Body of pancreas (tissue), 4 donors: ENCODE results near the gene PDZRN3. TPM values are rescaled to one million over a fixed set of nuclear protein-coding genes. Genes with fewer than 3 reads are reported as not detected.
A peak's percentile ranks its signal among the peaks of the same experiment; 100 is the strongest.

ENCODE experiments used
- ATAC-seq: fragments of 150-250 bp; one replicate; pipeline ENCODE4 v1.9.1; 2016
- DNase-seq, 4 donors: peaks; one replicate each; pipeline ENCODE4 v3.0.0-alpha.2; 2019
- H3K27ac ChIP-seq, 4 donors: fragments of 200-600 bp; sonication (generic); 1 replicate in 3 of 4; 2 replicates in 1 of 4; pipeline versions ENCODE4 v1.5.1 to v1.6.1; 2016 to 2019; ENCODE audit warnings: mild to moderate bottlenecking in 1 of 4, mixed read lengths in 1 of 4, moderate library complexity in 1 of 4
- H3K27me3 ChIP-seq, 2 donors: fragments of 200-600 bp; sonication (generic); one replicate each; pipeline ENCODE4 v1.6.0; 2016; ENCODE audit warnings: mild to moderate bottlenecking in 1 of 2
- H3K36me3 ChIP-seq, 2 donors: fragments of 200-600 bp; sonication (generic); replicated peaks in 1 of 2; 2 replicates each; pipeline ENCODE4 v1.5.1; 2016; ENCODE audit warnings: low read depth in 2 of 2; ENCODE audit not compliant: insufficient read depth in 1 of 2
- H3K4me1 ChIP-seq: fragments of 200-600 bp; sonication (generic); one replicate; pipeline ENCODE4 v1.6.0; 2016
- H3K4me3 ChIP-seq, 2 donors: fragments of 200-600 bp; sonication (generic); 1 replicate in 1 of 2; 2 replicates in 1 of 2; pipeline ENCODE4 v1.5.1; 2016 to 2019
- H3K9me3 ChIP-seq, 3 donors: fragments of 200-600 bp; sonication (generic); 1 replicate in 2 of 3; 2 replicates in 1 of 3; pipeline ENCODE4 v1.5.1; 2016
- POLR2A ChIP-seq, 3 donors: fragments of 450-650 bp; IDR thresholded peaks; one replicate each; pipeline ENCODE4 v1.6.1; 2016; ENCODE audit warnings: antibody characterized with exemption in 3 of 3, mild to moderate bottlenecking in 2 of 3
- WGBS, 2 donors: methylation state at CpG; one replicate each; pipeline ENCODE4 v1.1.5; 2017; 5-methylcytosine and 5-hydroxymethylcytosine counted together
- intact Hi-C: fragments of 100-400 bp; cut with DNase I; formaldehyde crosslinking; loops from one replicate; pipeline ENCODE4 v1.15.1; 2023
- total RNA-seq, 2 donors: library from RNA; depleted of rRNA; stranded (reverse); fragments of >200 nt; gene quantifications; one replicate each; pipeline ENCODE4 v1.1.0, GENCODE V29; 2016
- TF ChIP-seq, protein P1 (sequence below), 7 experiments: fragments of 450-650 bp in 4 of 7; fragments of 200-600 bp in 3 of 7; sonication (generic) in 3 of 7; IDR thresholded peaks; one replicate each; pipeline ENCODE4 v1.5.1; 2016 to 2019; ENCODE audit warnings: antibody characterized with exemption in 7 of 7

Gene PDZRN3
- total RNA-seq, 2 donors from 2014 or later = 18.9 to 41.9 TPM

DNA sequence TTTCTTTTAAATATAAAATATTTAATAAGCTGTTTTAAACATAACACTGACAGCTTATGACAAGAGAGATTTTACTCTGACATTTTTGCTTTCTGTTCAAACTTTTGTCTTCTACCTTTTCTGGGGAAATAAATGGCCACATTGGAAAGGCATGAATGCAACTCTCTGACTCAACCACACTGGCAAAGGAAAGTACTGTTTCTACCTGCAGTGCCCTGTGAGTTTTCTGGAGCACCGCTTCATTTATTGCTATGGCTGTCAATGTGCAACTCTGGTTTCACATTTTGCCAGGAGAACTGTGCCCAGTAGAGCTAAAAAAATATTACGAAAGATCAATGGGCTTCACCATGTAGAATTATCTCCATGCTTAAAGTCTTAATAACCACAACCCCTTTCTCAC lies 15.1 kb downstream of the PDZRN3 start:
- DNase-seq = no peak
- 84 to 87% methylated on average over 2 of the region's 2 CpGs for WGBS, 2 donors
- Histone ChIP-seq H3K9me3 (no peaks in the 10 kb centered on the region), H3K36me3 (no peaks in the 10 kb centered on the region), H3K27me3 (no peaks in the 10 kb centered on the region), H3K4me1 (peaks cover 14% of the 10 kb centered on the region), H3K4me3 (no peak overlapping the region), H3K27ac (no peak overlapping the region)
- ATAC-seq = no peak
- TF ChIP-seq POLR2A (IDR thresholded peaks at IDR 0.05) = no peak
- TF ChIP-seq, protein P1, sequence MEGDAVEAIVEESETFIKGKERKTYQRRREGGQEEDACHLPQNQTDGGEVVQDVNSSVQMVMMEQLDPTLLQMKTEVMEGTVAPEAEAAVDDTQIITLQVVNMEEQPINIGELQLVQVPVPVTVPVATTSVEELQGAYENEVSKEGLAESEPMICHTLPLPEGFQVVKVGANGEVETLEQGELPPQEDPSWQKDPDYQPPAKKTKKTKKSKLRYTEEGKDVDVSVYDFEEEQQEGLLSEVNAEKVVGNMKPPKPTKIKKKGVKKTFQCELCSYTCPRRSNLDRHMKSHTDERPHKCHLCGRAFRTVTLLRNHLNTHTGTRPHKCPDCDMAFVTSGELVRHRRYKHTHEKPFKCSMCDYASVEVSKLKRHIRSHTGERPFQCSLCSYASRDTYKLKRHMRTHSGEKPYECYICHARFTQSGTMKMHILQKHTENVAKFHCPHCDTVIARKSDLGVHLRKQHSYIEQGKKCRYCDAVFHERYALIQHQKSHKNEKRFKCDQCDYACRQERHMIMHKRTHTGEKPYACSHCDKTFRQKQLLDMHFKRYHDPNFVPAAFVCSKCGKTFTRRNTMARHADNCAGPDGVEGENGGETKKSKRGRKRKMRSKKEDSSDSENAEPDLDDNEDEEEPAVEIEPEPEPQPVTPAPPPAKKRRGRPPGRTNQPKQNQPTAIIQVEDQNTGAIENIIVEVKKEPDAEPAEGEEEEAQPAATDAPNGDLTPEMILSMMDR (IDR thresholded peaks at IDR 0.05) = no peak
- intact Hi-C loops = no loop called here

DNA sequence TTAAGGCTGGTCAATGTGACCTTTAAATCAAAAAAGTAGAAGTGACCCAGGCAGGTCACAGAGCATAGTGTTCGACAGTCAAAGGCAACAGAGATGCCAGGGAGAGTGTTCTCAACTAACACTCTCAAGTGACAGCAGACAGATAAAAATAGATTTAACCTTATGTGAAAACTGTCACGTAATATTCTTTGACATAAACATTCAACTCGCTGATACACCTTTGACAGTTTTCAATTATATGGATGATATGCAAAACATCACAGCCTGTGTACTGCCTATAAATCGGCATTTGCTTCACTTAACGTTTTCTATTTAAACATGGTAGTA lies 15.5 kb downstream of the PDZRN3 start:
- intact Hi-C loops = no loop called here
- DNase-seq = no peak
- 75 to 85% methylated on average over 5 of the region's 5 CpGs for WGBS, 2 donors
- no peak for ATAC-seq
- Histone ChIP-seq H3K4me1 (peaks cover 10% of the 10 kb centered on the region), H3K9me3 (no peaks in the 10 kb centered on the region), H3K27me3 (no peaks in the 10 kb centered on the region), H3K4me3 (no peak overlapping the region), H3K36me3 (no peaks in the 10 kb centered on the region), H3K27ac (no peak overlapping the region)
- no peak for TF ChIP-seq POLR2A (IDR thresholded peaks at IDR 0.05)
- TF ChIP-seq, protein P1 (IDR thresholded peaks at IDR 0.05) = no peak

DNA sequence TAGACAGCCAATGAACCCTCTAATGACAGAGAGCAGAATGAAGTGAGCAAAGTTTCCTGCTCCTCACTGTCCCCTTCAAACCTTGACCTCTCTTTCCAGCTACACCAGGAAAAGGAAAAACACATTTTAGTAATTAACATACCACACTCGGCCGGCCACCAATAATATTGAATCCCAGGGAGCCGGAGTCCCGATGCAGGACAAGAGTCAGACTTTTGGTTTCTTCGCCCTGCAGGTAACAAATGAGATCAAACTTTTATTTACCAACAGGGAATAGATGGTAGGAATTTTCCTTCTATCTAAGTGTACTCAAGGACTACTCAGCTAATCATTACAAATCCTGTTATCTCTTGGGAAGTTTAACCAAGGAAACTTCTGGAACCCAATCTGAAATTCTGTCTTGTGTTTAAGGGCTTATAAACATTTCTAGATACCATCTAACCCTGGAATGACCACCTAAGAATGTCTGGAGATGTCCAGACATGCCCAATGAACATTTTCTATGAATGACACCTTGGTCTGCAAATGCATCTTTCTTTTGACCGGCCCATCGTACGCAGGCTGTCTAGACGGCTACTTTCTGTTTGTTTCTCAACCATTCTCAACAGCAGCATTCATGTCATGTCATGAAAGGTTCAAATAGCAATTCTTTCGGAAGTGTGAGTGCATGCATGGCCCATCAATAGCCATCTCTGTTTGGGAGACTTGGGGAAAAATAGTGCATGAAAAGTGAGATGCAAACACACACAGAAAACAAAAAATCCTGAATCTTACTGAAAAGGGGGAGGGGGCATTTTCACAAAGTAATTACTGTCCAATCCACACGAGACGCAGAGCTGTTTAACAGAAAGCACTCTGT lies 16.1 kb downstream of the PDZRN3 start:
- TF ChIP-seq, protein P1 (IDR thresholded peaks at IDR 0.05) = no peak
- Histone ChIP-seq H3K27ac (no peak overlapping the region), H3K27me3 (no peaks in the 10 kb centered on the region), H3K4me1 (peaks cover 8% of the 10 kb centered on the region), H3K9me3 (no peaks in the 10 kb centered on the region), H3K36me3 (no peaks in the 10 kb centered on the region), H3K4me3 (no peak overlapping the region)
- DNase-seq (no peak), ATAC-seq (no peak)
- intact Hi-C loops = no loop called here
- WGBS, 2 donors = 48 to 54% methylated on average over 12 of the region's 12 CpGs

DNA sequence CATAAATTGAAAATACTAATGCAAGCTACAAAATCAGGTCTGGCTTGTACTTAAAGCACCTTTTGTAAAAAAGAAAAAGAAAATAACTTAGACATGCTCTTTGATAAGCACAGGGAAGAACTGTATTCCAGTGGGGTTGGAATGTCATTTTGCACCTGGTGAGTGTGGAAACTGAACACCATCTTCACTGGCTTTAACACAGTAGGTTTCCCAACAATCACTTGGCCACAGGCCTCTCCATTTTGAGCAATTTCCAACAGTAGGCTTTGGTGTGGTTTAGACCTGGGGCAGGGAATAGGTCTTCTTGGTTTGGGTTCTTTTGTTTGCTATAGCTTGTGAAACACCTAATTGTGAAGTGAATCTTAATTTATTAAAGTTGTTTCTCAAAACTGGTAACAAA lies 18.9 kb downstream of the PDZRN3 start:
- no peak for ATAC-seq
- DNase-seq = no peak
- Histone ChIP-seq H3K36me3 (no peaks in the 10 kb centered on the region), H3K4me3 (no peak overlapping the region), H3K27ac (no peak overlapping the region), H3K27me3 (no peaks in the 10 kb centered on the region), H3K4me1 (peaks cover 8% of the 10 kb centered on the region), H3K9me3 (no peaks in the 10 kb centered on the region)
- intact Hi-C loops = no loop called here
- TF ChIP-seq, protein P1 (IDR thresholded peaks at IDR 0.05) = no peak
- no peak for TF ChIP-seq POLR2A (IDR thresholded peaks at IDR 0.05)

DNA sequence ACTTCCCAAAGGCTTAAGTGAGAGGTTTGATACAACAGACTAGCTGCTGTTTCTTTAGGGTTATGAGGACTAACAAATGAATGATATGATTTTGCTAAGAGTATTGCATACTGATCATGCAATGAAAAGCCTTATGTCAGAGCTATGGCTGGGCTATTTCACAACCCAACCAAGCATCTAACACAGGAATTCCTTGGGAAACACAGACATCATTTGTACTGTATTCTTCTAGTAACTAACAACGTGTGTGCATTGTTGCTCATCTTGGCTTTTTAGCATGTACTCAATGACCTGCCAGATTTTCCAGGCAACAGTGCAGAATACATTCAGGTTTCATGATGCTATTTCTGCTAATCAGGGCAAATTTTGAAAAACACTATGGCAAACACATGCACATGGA lies 19.3 kb downstream of the PDZRN3 start:
- intact Hi-C loops = no loop called here
- DNase-seq (no peak), ATAC-seq (peak; percentile 47)
- Histone ChIP-seq H3K27me3 (no peaks in the 10 kb centered on the region), H3K36me3 (no peaks in the 10 kb centered on the region), H3K4me1 (peaks cover 8% of the 10 kb centered on the region), H3K4me3 (no peak overlapping the region), H3K27ac (no peak overlapping the region), H3K9me3 (no peaks in the 10 kb centered on the region)
- WGBS, 2 donors = 60 to 79% methylated on average over 1 of the region's 1 CpG
- TF ChIP-seq, protein P1 (IDR thresholded peaks at IDR 0.05) = no peak
- no peak for TF ChIP-seq POLR2A (IDR thresholded peaks at IDR 0.05)
